ENCODE measurements around the gene TMEM40. TPM values are rescaled to one million over a fixed set of nuclear protein-coding genes. Genes with fewer than 3 reads are reported as not detected.

The TMEM40 gene
- total and polyA plus RNA-seq, 2 donors (not counting 1 experiment from before 2014, with no cell fraction given) = 0.33 TPM; not detected in 1

GRCh38 chr3:12729051-12729651, 29.9 kb downstream of the TMEM40 start:
- POLR2A ChIA-PET = no interaction called here
- Mint-ChIP-seq H3K27me3 (peaks cover 11% of the 10 kb centered on the region), H3K4me3 (no peak overlapping the region), H3K4me1 (peaks cover 7% of the 10 kb centered on the region), H3K27ac (no peak overlapping the region), H3K9me3 (ENCODE audit: insufficient read depth) (no peaks in the 10 kb centered on the region)
- TF ChIP-seq CTCF (IDR thresholded peaks at IDR 0.05) = no peak
- TF ChIP-seq EZH2 (IDR thresholded peaks at IDR 0.05; ENCODE audit: borderline replicate concordance, insufficient read depth, low read depth, low read length, poor library complexity, severe bottlenecking) = no peak
- 78% methylated on average over 5 of the region's 7 CpGs for WGBS (ENCODE audit: insufficient coverage)
- Histone ChIP-seq H3K4me1 (ENCODE audit: control insufficient read depth in 2 of 2, insufficient read depth in 2 of 2, low read length in 2 of 2) (peaks cover 10 to 12% of the 10 kb centered on the region in 2 donors), H3K9ac (ENCODE audit: low read length) (no peak overlapping the region), H4K20me1 (ENCODE audit: control insufficient read depth, insufficient read depth, low read length, poor library complexity, severe bottlenecking) (no peaks in the 10 kb centered on the region), H3K4me2 (replicated peaks; ENCODE audit: low read depth, low read length, poor library complexity, severe bottlenecking) (no peak overlapping the region), H3K36me3 (replicated peaks in 1 of 2; ENCODE audit: control extremely low read depth in 1 of 2, control insufficient read depth in 1 of 2, extremely low read depth in 1 of 2, insufficient read depth in 2 of 2, low read length in 1 of 2) (no peaks in the 10 kb centered on the region), H3K79me2 (ENCODE audit: control insufficient read depth, insufficient read depth, low read length) (no peaks in the 10 kb centered on the region), H2AFZ (ENCODE audit: insufficient read depth, low read depth, low read length, poor library complexity, severe bottlenecking) (no peak overlapping the region), H3K4me3 (ENCODE audit: control extremely low read depth in 1 of 5, extremely low read depth in 1 of 5, insufficient read depth in 1 of 5, low read depth in 2 of 5, low read length in 4 of 5) (no peak overlapping the region), H3K27me3 (replicated peaks in 1 of 4; ENCODE audit: control extremely low read depth in 1 of 4, control insufficient read depth in 3 of 4, insufficient read depth in 4 of 4, low read length in 3 of 4) (peaks cover 0 to 5% (median 1%) of the 10 kb centered on the region in 4 experiments), H3K27ac (ENCODE audit: low read length in 2 of 2) (no peak overlapping the region), H3K9me3 (ENCODE audit: control extremely low read depth in 1 of 3, control insufficient read depth in 2 of 3, insufficient read depth in 1 of 3, low read length in 2 of 3) (peaks cover 0 to 2% (median 0%) of the 10 kb centered on the region in 3 donors)
- no peak for ATAC-seq (ENCODE audit: low read depth)
- intact Hi-C loops (cut with micrococcal nuclease) = no loop called here
- DNase-seq = no peak
- CTCF ChIA-PET = interaction anchor here (0.7 to 1.2 kb wide), 2 partner anchors 22 to 34 kb away, joined by 3 to 4 read pairs; no protein-coding TSS in a partner anchor

GRCh38 chr3:12727937-12728336, 31.1 kb downstream of the TMEM40 start:
- Mint-ChIP-seq H3K4me3 (no peak overlapping the region), H3K4me1 (peaks cover 7% of the 10 kb centered on the region), H3K27ac (no peak overlapping the region), H3K9me3 (ENCODE audit: insufficient read depth) (no peaks in the 10 kb centered on the region), H3K27me3 (peaks cover 7% of the 10 kb centered on the region)
- TF ChIP-seq EZH2 (IDR thresholded peaks at IDR 0.05; ENCODE audit: borderline replicate concordance, insufficient read depth, low read depth, low read length, poor library complexity, severe bottlenecking) = no peak
- TF ChIP-seq CTCF (IDR thresholded peaks at IDR 0.05) = no peak
- 86% methylated on average over 2 of the region's 2 CpGs for WGBS (ENCODE audit: insufficient coverage)
- Histone ChIP-seq H3K4me2 (replicated peaks; ENCODE audit: low read depth, low read length, poor library complexity, severe bottlenecking) (no peak overlapping the region), H3K4me3 (ENCODE audit: control extremely low read depth in 1 of 5, extremely low read depth in 1 of 5, insufficient read depth in 1 of 5, low read depth in 2 of 5, low read length in 4 of 5) (no peak overlapping the region), H3K79me2 (ENCODE audit: control insufficient read depth, insufficient read depth, low read length) (no peaks in the 10 kb centered on the region), H3K27ac (ENCODE audit: low read length in 2 of 2) (no peak overlapping the region), H3K27me3 (replicated peaks in 1 of 4; ENCODE audit: control extremely low read depth in 1 of 4, control insufficient read depth in 3 of 4, insufficient read depth in 4 of 4, low read length in 3 of 4) (peaks cover 0 to 5% (median 1%) of the 10 kb centered on the region in 4 experiments), H3K9ac (ENCODE audit: low read length) (no peak overlapping the region), H2AFZ (ENCODE audit: insufficient read depth, low read depth, low read length, poor library complexity, severe bottlenecking) (no peak overlapping the region), H3K9me3 (ENCODE audit: control extremely low read depth in 1 of 3, control insufficient read depth in 2 of 3, insufficient read depth in 1 of 3, low read length in 2 of 3) (peaks cover 0 to 2% (median 0%) of the 10 kb centered on the region in 3 donors), H4K20me1 (ENCODE audit: control insufficient read depth, insufficient read depth, low read length, poor library complexity, severe bottlenecking) (no peaks in the 10 kb centered on the region), H3K4me1 (ENCODE audit: control insufficient read depth in 2 of 2, insufficient read depth in 2 of 2, low read length in 2 of 2) (peaks cover 10 to 12% of the 10 kb centered on the region in 2 donors), H3K36me3 (replicated peaks in 1 of 2; ENCODE audit: control extremely low read depth in 1 of 2, control insufficient read depth in 1 of 2, extremely low read depth in 1 of 2, insufficient read depth in 2 of 2, low read length in 1 of 2) (no peaks in the 10 kb centered on the region)
- ATAC-seq (ENCODE audit: low read depth) (no peak), DNase-seq (no peak)
- intact Hi-C loops (cut with micrococcal nuclease) = no loop called here
- POLR2A ChIA-PET = no interaction called here
- CTCF ChIA-PET = no interaction called here

All from B cell (primary cell).